Lower leg skin (tissue), 3 donors: ENCODE results near the gene CEBPA.

ENCODE experiments used
- CTCF ChIP-seq, 3 donors: fragments of 450-650 bp; IDR thresholded peaks; one replicate each; pipeline ENCODE4 v1.5.1; 2016; ENCODE audit warnings: antibody characterized with exemption in 3 of 3, mild to moderate bottlenecking in 3 of 3, moderate library complexity in 2 of 3
- POLR2A ChIP-seq, 2 donors: fragments of 450-650 bp; IDR thresholded peaks; one replicate each; pipeline ENCODE4 v1.6.1; 2016 to 2017; ENCODE audit warnings: antibody characterized with exemption in 2 of 2, mild to moderate bottlenecking in 1 of 2, moderate library complexity in 1 of 2

- TF ChIP-seq POLR2A (IDR thresholded peaks at IDR 0.05) (no peak), CTCF (IDR thresholded peaks at IDR 0.05) (no peak)
Measured at GRCh38 chr19:33344573-33344925, 42.2 kb upstream of the CEBPA start.
